DND-41 (cell line): Measurements from ENCODE around the gene BTN1A1.

Source experiments
- ATAC-seq: fragments of 200-7000 bp; cut with Tn5 transposase; 3 replicates; pipeline ENCODE4 v1.9.1; 2021; ENCODE audit warnings: low read depth; ENCODE audit not compliant: insufficient read depth
- DNase-seq: peaks from one replicate; pipeline ENCODE4 v3.0.0-alpha.2; 2020
- H2AFZ ChIP-seq: 2 replicates; pipeline ENCODE4 v1.6.0; 2012; ENCODE audit warnings: low read depth, low read length
- H3K27ac ChIP-seq: 2 replicates; pipeline ENCODE4 v1.5.1; 2012; ENCODE audit warnings: low read length, inconsistent platforms
- H3K27me3 ChIP-seq: fragments of 200-600 bp; sonication (generic); 2 replicates; pipeline ENCODE4 v1.6.0; 2012; ENCODE audit warnings: low read length, mild to moderate bottlenecking, inconsistent platforms; ENCODE audit not compliant: insufficient read depth, poor library complexity
- H3K36me3 ChIP-seq: 2 replicates; pipeline ENCODE4 v1.5.1; 2012; ENCODE audit warnings: low read length, inconsistent platforms; ENCODE audit not compliant: insufficient read depth
- H3K4me1 ChIP-seq: 2 replicates; pipeline ENCODE4 v1.5.1; 2012; ENCODE audit warnings: mild to moderate bottlenecking, low read length; ENCODE audit not compliant: insufficient read depth
- H3K4me2 ChIP-seq: 2 replicates; pipeline ENCODE4 v1.6.0; 2012; ENCODE audit warnings: mild to moderate bottlenecking, moderate library complexity, low read length, inconsistent platforms; ENCODE audit not compliant: insufficient read depth
- H3K4me3 ChIP-seq, 2 experiments: fragments of 200-600 bp in 1 of 2; shearing (Covaris generic) in 1 of 2; 2 replicates each; pipeline ENCODE4 v1.5.1; 2012 to 2016; ENCODE audit warnings: inconsistent platforms in 2 of 2, low read length in 2 of 2, mild to moderate bottlenecking in 2 of 2, low read depth in 1 of 2, moderate library complexity in 1 of 2
- H3K79me2 ChIP-seq: 2 replicates; pipeline ENCODE4 v1.6.0; 2012; ENCODE audit warnings: low read length, inconsistent platforms; ENCODE audit not compliant: insufficient read depth
- H3K9ac ChIP-seq: 2 replicates; pipeline ENCODE4 v1.6.0; 2012; ENCODE audit warnings: low read depth, mild to moderate bottlenecking, inconsistent platforms, low read length, moderate library complexity
- H3K9me3 ChIP-seq: 2 replicates; pipeline ENCODE4 v1.5.1; 2012; ENCODE audit warnings: low read length, moderate library complexity, mild to moderate bottlenecking, inconsistent platforms; ENCODE audit not compliant: insufficient read depth, severe bottlenecking
- H4K20me1 ChIP-seq: 2 replicates; pipeline ENCODE4 v1.6.0; 2012; ENCODE audit warnings: low read length; ENCODE audit not compliant: insufficient read depth
- EZH2 ChIP-seq: IDR thresholded peaks from 3 replicates; pipeline ENCODE4 v1.6.1; 2012; ENCODE audit warnings: borderline replicate concordance, low read depth, mild to moderate bottlenecking, moderate library complexity, low read length, inconsistent platforms; ENCODE audit not compliant: severe bottlenecking
- TF ChIP-seq, protein P1 (sequence below): IDR thresholded peaks from 2 replicates; pipeline ENCODE4 v1.5.1; 2012; ENCODE audit warnings: borderline replicate concordance, low read length, moderate library complexity, mild to moderate bottlenecking; ENCODE audit not compliant: poor library complexity, severe bottlenecking; ENCODE audit errors: extremely low read depth

BTN1A1 gene

DNA sequence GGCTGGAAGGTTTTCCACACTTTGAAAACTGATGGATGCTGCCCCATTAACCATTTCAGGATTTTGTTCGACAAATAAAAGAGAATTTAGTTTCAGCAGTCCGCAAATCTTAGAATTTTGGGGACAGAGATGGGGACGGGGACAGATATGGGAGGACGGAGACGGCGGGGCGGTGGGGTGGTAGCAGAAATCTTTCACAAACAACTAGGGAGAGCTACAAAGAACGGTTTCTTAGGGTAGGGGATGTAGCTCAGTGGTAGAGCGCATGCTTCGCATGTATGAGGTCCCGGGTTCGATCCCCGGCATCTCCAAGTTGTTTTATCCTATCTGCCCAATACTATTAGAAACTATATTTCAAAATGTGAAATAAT lies 53.1 kb downstream of the BTN1A1 start:
- Histone ChIP-seq H3K4me1 (peaks cover 57% of the 10 kb centered on the region), H4K20me1 (no peaks in the 10 kb centered on the region), H2AFZ (peak overlapping the region; percentile 77), H3K36me3 (no peaks in the 10 kb centered on the region), H3K27ac (peak overlapping the region; percentile 72), H3K79me2 (0 out of 2 replicates have a peak, but pooled peaks cover 2% of the 10 kb centered on the region), H3K4me2 (peak overlapping the region; percentile 79), H3K9me3 (no peaks in the 10 kb centered on the region), H3K9ac (peak overlapping the region; percentile 62), H3K4me3 (peak overlapping the region; percentile 39 to 61), H3K27me3 (no peaks in the 10 kb centered on the region)
- DNase-seq, result peak; percentile 81
- ATAC-seq, result peak; percentile 69
- TF ChIP-seq, protein P1, sequence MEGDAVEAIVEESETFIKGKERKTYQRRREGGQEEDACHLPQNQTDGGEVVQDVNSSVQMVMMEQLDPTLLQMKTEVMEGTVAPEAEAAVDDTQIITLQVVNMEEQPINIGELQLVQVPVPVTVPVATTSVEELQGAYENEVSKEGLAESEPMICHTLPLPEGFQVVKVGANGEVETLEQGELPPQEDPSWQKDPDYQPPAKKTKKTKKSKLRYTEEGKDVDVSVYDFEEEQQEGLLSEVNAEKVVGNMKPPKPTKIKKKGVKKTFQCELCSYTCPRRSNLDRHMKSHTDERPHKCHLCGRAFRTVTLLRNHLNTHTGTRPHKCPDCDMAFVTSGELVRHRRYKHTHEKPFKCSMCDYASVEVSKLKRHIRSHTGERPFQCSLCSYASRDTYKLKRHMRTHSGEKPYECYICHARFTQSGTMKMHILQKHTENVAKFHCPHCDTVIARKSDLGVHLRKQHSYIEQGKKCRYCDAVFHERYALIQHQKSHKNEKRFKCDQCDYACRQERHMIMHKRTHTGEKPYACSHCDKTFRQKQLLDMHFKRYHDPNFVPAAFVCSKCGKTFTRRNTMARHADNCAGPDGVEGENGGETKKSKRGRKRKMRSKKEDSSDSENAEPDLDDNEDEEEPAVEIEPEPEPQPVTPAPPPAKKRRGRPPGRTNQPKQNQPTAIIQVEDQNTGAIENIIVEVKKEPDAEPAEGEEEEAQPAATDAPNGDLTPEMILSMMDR, result no peak
- TF ChIP-seq EZH2, result no peak

DNA sequence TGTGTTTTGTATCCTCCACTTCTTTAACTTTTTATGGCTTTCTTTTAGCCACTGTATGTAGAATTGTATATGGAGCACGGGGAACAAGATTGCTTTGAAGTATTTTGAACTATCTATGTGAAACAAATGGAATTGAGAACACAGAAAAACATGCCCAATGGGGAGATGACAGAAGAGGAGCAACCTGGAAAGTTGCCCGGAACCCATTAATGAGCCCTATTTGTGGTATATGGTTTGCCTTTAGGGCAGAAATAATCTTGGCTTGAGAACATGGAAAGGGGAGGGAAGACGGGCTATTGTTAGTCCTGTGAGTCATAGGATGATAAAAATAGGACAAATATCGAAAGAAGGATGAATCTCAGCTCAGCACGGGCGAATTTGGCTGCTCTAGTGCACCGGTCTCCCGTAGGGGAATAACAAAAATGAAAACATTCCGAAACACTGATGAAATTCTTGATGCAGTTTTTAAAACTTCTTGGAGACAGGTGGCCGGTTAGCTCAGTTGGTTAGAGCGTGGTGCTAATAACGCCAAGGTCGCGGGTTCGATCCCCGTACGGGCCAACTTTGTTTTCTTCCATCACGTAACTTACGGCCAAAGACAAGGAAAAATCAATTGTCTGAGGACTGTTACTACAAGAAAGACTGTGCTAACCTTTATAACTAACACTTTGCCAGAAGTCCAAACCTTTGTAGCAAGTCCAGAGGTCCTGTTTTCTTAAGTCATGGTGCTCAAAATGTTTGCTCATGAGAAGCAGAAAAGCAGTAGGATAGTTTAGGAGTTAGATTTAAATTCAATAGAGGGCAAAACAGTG lies 53.7 kb downstream of the BTN1A1 start:
- Histone ChIP-seq H3K4me1 (peaks cover 57% of the 10 kb centered on the region), H3K4me3 (peak overlapping the region; percentile 39 to 61), H3K9ac (peak overlapping the region; percentile 62), H3K27ac (peak overlapping the region; percentile 72), H3K79me2 (0 out of 2 replicates have a peak, but pooled peaks cover 2% of the 10 kb centered on the region), H3K9me3 (no peaks in the 10 kb centered on the region), H3K4me2 (peak overlapping the region; percentile 79), H3K27me3 (no peaks in the 10 kb centered on the region), H4K20me1 (no peaks in the 10 kb centered on the region), H3K36me3 (no peaks in the 10 kb centered on the region), H2AFZ (peak overlapping the region; percentile 72)
- DNase-seq (peak; percentile 86), ATAC-seq (peak; percentile 54)
- no peak for TF ChIP-seq EZH2
- TF ChIP-seq, protein P1, result no peak

DNA sequence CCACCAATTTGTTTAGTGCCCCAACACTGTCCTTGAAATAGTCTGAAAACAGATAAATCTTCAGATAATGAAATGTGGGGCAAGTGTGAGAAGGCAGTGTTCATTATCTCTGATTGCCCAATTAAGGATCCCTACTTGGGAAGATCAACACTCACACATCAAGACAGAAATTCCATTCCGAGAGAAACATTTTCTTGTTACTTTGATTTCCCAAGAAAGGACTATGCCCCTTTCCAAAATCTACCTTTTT lies 54.3 kb downstream of the BTN1A1 start:
- peak overlapping the region; percentile 62 for H3K9ac ChIP-seq
- H4K20me1 ChIP-seq, result no peaks in the 10 kb centered on the region
- H3K79me2 ChIP-seq, result 0 out of 2 replicates have a peak, but pooled peaks cover 2% of the 10 kb centered on the region
- peak overlapping the region; percentile 79 for H3K4me2 ChIP-seq
- H3K27me3 ChIP-seq, result no peaks in the 10 kb centered on the region
- H2AFZ ChIP-seq, result peak overlapping the region; percentile 55
- H3K36me3 ChIP-seq, result no peaks in the 10 kb centered on the region
- H3K27ac ChIP-seq, result peak overlapping the region; percentile 58
- no peak for TF ChIP-seq EZH2
- TF ChIP-seq, protein P1, result no peak
- no peak for DNase-seq
- peaks cover 56% of the 10 kb centered on the region for H3K4me1 ChIP-seq
- peak overlapping the region; percentile 39 to 61 for H3K4me3 ChIP-seq
- no peak; the same call in 2 of the 3 replicates for ATAC-seq
- H3K9me3 ChIP-seq, result no peaks in the 10 kb centered on the region
